MM.1S (cell line): ENCODE results near the gene MYRF.
A peak's percentile ranks its signal among the peaks of the same experiment; 100 is the strongest.

Experiments used
- DNase-seq: peaks from one replicate; pipeline ENCODE4 v3.0.0-alpha.2; 2015
- H2AFZ ChIP-seq: fragments of 300-600 bp; sonication (generic); 2 replicates; pipeline ENCODE4 v1.6.0; 2016; ENCODE audit warnings: antibody characterized with exemption, low read length
- H3F3A ChIP-seq: fragments of 300-600 bp; sonication (generic); 2 replicates; pipeline ENCODE4 v1.6.1; 2016; ENCODE audit warnings: mild to moderate bottlenecking, antibody characterized with exemption, low read length, moderate library complexity, mixed read lengths; ENCODE audit not compliant: insufficient read depth
- H3K27ac ChIP-seq: fragments of 300-600 bp; sonication (generic); 2 replicates; pipeline ENCODE4 v1.5.1; 2016; ENCODE audit warnings: mild to moderate bottlenecking, low read length
- H3K27me3 ChIP-seq: fragments of 300-600 bp; sonication (generic); replicated peaks from 2 replicates; pipeline ENCODE4 v1.6.0; 2016; ENCODE audit warnings: low read length; ENCODE audit not compliant: insufficient read depth
- H3K36me3 ChIP-seq: fragments of 300-600 bp; sonication (generic); replicated peaks from 2 replicates; pipeline ENCODE4 v1.6.1; 2016; ENCODE audit warnings: mild to moderate bottlenecking, low read length, mixed read lengths; ENCODE audit not compliant: insufficient read depth
- H3K4me1 ChIP-seq: fragments of 300-600 bp; sonication (generic); 2 replicates; pipeline ENCODE4 v1.6.1; 2016; ENCODE audit warnings: low read length, mixed read lengths
- H3K4me2 ChIP-seq: fragments of 300-600 bp; sonication (generic); 2 replicates; pipeline ENCODE4 v1.6.0; 2016; ENCODE audit warnings: low read depth, low read length
- H3K4me3 ChIP-seq: fragments of 300-600 bp; sonication (generic); 2 replicates; pipeline ENCODE4 v1.5.1; 2016; ENCODE audit warnings: low read length, mixed read lengths
- H3K79me2 ChIP-seq: fragments of 300-600 bp; sonication (generic); 2 replicates; pipeline ENCODE4 v1.6.1; 2016; ENCODE audit warnings: mixed run types, low read length, mixed read lengths
- H3K9ac ChIP-seq: fragments of 300-600 bp; sonication (generic); 2 replicates; pipeline ENCODE4 v1.6.1; 2016; ENCODE audit warnings: low read length, mixed read lengths
- H3K9me2 ChIP-seq: fragments of 300-600 bp; sonication (generic); replicated peaks from 2 replicates; pipeline ENCODE4 v1.6.1; 2016; ENCODE audit warnings: mild to moderate bottlenecking, low read length, mixed read lengths; ENCODE audit not compliant: insufficient read depth
- H3K9me3 ChIP-seq: fragments of 300-600 bp; sonication (generic); replicated peaks from 2 replicates; pipeline ENCODE4 v1.6.1; 2016; ENCODE audit warnings: mild to moderate bottlenecking, low read length, mixed read lengths; ENCODE audit not compliant: insufficient read depth
- H4K20me1 ChIP-seq: fragments of 300-600 bp; sonication (generic); 2 replicates; pipeline ENCODE4 v1.6.1; 2016; ENCODE audit warnings: mild to moderate bottlenecking, low read length, moderate library complexity, mixed read lengths; ENCODE audit not compliant: insufficient read depth
- EZH2 ChIP-seq: fragments of 300-600 bp; sonication (generic); optimal IDR thresholded peaks from 2 replicates; pipeline ENCODE3; 2017; ENCODE audit warnings: low read depth, mild to moderate bottlenecking, antibody characterized with exemption, low read length, mixed read lengths
- EZH2phosphoT487 ChIP-seq: fragments of 300-600 bp; sonication (generic); IDR thresholded peaks from 2 replicates; pipeline ENCODE4 v1.6.1; 2018; ENCODE audit warnings: antibody characterized with exemption, low read length
- TF ChIP-seq, protein P1 (sequence below): fragments of 300-600 bp; sonication (generic); IDR thresholded peaks from 2 replicates; pipeline ENCODE4 v1.5.1; 2016; ENCODE audit warnings: antibody characterized with exemption, low read length, mixed read lengths

The MYRF gene

DNA sequence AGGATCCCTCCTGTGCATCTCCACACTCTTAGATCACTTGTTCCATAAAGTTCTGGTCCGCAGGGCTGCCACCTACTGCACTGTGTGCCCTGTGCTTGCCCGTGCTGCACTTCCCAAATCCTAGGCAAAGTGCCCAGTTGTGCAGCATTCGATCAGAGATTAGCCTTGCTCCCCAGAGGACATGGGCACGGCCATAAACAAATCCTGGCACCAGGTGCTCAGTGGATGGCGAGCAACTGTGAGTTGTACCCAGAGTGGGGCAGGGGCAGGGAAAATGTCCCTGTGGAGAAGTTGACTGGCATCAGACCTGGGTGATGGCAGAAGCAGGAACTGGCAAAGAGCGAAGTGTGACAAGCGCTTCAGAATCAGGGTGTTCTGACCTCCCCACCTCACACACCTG is 80.3 kb downstream of the MYRF start:
- Histone ChIP-seq H4K20me1 (no peaks in the 10 kb centered on the region), H2AFZ (peak overlapping the region; percentile 47; the same call in 1 of the 2 replicates), H3K27me3 (peaks cover 25% of the 10 kb centered on the region), H3K9me2 (no peaks in the 10 kb centered on the region), H3K4me3 (no peak overlapping the region), H3K27ac (no peak overlapping the region), H3F3A (0 out of 2 replicates have a peak, but pooled peaks cover 3% of the 10 kb centered on the region), H3K4me2 (peak overlapping the region; percentile 55; the same call in 1 of the 2 replicates), H3K79me2 (no peaks in the 10 kb centered on the region), H3K9me3 (no peaks in the 10 kb centered on the region), H3K36me3 (no peaks in the 10 kb centered on the region), H3K9ac (no peak overlapping the region), H3K4me1 (peaks cover 21% of the 10 kb centered on the region)
- DNase-seq, result no peak
- TF ChIP-seq EZH2phosphoT487 (no peak), EZH2 (no peak)
- TF ChIP-seq, protein P1, sequence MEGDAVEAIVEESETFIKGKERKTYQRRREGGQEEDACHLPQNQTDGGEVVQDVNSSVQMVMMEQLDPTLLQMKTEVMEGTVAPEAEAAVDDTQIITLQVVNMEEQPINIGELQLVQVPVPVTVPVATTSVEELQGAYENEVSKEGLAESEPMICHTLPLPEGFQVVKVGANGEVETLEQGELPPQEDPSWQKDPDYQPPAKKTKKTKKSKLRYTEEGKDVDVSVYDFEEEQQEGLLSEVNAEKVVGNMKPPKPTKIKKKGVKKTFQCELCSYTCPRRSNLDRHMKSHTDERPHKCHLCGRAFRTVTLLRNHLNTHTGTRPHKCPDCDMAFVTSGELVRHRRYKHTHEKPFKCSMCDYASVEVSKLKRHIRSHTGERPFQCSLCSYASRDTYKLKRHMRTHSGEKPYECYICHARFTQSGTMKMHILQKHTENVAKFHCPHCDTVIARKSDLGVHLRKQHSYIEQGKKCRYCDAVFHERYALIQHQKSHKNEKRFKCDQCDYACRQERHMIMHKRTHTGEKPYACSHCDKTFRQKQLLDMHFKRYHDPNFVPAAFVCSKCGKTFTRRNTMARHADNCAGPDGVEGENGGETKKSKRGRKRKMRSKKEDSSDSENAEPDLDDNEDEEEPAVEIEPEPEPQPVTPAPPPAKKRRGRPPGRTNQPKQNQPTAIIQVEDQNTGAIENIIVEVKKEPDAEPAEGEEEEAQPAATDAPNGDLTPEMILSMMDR, result no peak

DNA sequence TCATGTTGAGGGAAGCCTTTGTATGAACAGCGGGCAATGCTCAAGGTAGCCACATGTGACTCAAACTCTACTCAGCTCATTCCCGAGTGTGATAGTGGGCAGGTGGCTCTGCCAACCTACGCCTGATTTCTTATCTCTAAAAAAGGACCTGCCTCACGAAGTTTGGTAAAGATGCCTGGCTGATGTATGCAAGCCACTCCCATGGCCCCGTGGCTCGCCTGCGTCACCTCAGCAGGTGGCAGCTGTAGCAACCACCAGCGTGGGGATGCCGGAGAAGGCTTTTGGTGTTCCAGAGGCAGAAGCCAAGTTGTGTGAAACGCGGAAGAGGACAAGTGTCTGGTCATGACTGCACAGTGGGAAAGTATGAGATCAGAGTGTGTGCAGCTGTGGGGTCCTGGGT is 81.0 kb downstream of the MYRF start:
- Histone ChIP-seq H3K9me3 (no peaks in the 10 kb centered on the region), H3K36me3 (no peaks in the 10 kb centered on the region), H3K4me3 (no peak overlapping the region), H3K79me2 (no peaks in the 10 kb centered on the region), H2AFZ (no peak overlapping the region), H3F3A (0 out of 2 replicates have a peak, but pooled peaks cover 3% of the 10 kb centered on the region), H3K27me3 (peaks cover 18% of the 10 kb centered on the region), H3K4me2 (no peak overlapping the region), H3K27ac (no peak overlapping the region), H3K9ac (no peak overlapping the region), H3K9me2 (no peaks in the 10 kb centered on the region), H3K4me1 (peaks cover 21% of the 10 kb centered on the region), H4K20me1 (no peaks in the 10 kb centered on the region)
- DNase-seq, result no peak
- TF ChIP-seq EZH2, result no peak
- TF ChIP-seq, protein P1, result no peak
- no peak for TF ChIP-seq EZH2phosphoT487

DNA sequence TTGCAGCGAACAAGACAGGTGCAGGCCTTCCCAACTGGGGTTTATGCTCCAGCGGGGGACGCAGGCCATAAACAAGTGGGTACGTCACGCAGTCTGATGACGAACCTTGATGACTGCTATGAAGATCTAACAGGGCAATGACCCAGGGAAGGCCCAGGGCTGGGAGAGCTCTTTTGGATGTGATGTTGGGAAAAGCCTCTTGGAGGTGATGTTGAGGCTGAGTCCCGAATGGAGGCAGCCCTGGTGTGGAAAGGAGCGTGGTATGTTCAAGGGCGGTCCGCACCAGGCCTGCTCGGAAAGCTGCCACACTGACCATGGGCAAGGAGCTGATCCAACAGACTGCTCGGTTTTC is 81.5 kb downstream of the MYRF start:
- H3K4me2 ChIP-seq, result no peak overlapping the region; the same call in 1 of the 2 replicates
- 0 out of 2 replicates have a peak, but pooled peaks cover 3% of the 10 kb centered on the region for H3F3A ChIP-seq
- H2AFZ ChIP-seq, result peak overlapping the region; percentile 64
- no peaks in the 10 kb centered on the region for H3K36me3 ChIP-seq
- peaks cover 13% of the 10 kb centered on the region for H3K27me3 ChIP-seq
- no peak overlapping the region for H3K9ac ChIP-seq
- H3K27ac ChIP-seq, result peak overlapping the region; percentile 72; the same call in 1 of the 2 replicates
- H3K4me1 ChIP-seq, result peaks cover 21% of the 10 kb centered on the region
- H3K79me2 ChIP-seq, result no peaks in the 10 kb centered on the region
- H3K9me3 ChIP-seq, result no peaks in the 10 kb centered on the region
- no peak overlapping the region for H3K4me3 ChIP-seq
- no peaks in the 10 kb centered on the region for H3K9me2 ChIP-seq
- no peak for DNase-seq
- no peaks in the 10 kb centered on the region for H4K20me1 ChIP-seq
- TF ChIP-seq EZH2, result no peak
- TF ChIP-seq, protein P1, result no peak
